Mesendoderm (in vitro differentiated cells): Measurements from ENCODE around the gene PRKCG.
"Not testable (repeated sequence)": the region's sequence is repeated elsewhere in the genome, so short reads cannot be mapped to it uniquely, and the experiment has no call there.

Experiments used
- DNase-seq: peaks from one replicate; pipeline ENCODE4 v3.0.0; 2013
- H2AK5ac ChIP-seq: 2 replicates; pipeline ENCODE4 v1.6.1; 2013; ENCODE audit warnings: low read length, inconsistent platforms
- H2BK120ac ChIP-seq: 2 replicates; pipeline ENCODE4 v1.6.1; 2013; ENCODE audit warnings: low read depth, mild to moderate bottlenecking, low read length, moderate library complexity, mixed read lengths
- H2BK15ac ChIP-seq: replicated peaks from 2 replicates; pipeline ENCODE4 v1.6.1; 2013; ENCODE audit warnings: low read depth, mild to moderate bottlenecking, moderate library complexity
- H2BK5ac ChIP-seq: 2 replicates; pipeline ENCODE4 v1.6.1; 2013; ENCODE audit warnings: low read length, inconsistent platforms
- H3K18ac ChIP-seq: 2 replicates; pipeline ENCODE4 v1.6.1; 2013; ENCODE audit warnings: mild to moderate bottlenecking, low read length, mixed read lengths
- H3K23ac ChIP-seq: one replicate; pipeline ENCODE4 v1.6.1; 2013; ENCODE audit warnings: low read length
- H3K27ac ChIP-seq: 2 replicates; pipeline ENCODE4 v1.5.1; 2013; ENCODE audit warnings: low read depth, mild to moderate bottlenecking, inconsistent platforms, low read length, moderate library complexity
- H3K27me3 ChIP-seq: 2 replicates; pipeline ENCODE4 v1.6.1; 2013; ENCODE audit warnings: low read length, control low read depth, mild to moderate bottlenecking, inconsistent platforms; ENCODE audit not compliant: insufficient read depth, poor library complexity
- H3K36me3 ChIP-seq: 2 replicates; pipeline ENCODE4 v1.6.1; 2013; ENCODE audit warnings: low read length, inconsistent platforms; ENCODE audit not compliant: control insufficient read depth, insufficient read depth
- H3K4ac ChIP-seq: one replicate; pipeline ENCODE4 v1.6.1; 2013; ENCODE audit warnings: low read depth, mild to moderate bottlenecking, low read length, moderate library complexity
- H3K4me1 ChIP-seq: 2 replicates; pipeline ENCODE4 v1.6.1; 2013; ENCODE audit warnings: low read depth, low read length, inconsistent platforms; ENCODE audit not compliant: control insufficient read depth
- H3K4me2 ChIP-seq: 2 replicates; pipeline ENCODE4 v1.6.1; 2013; ENCODE audit warnings: low read length
- H3K4me3 ChIP-seq: 2 replicates; pipeline ENCODE4 v1.5.1; 2013; ENCODE audit warnings: mild to moderate bottlenecking, low read length
- H3K56ac ChIP-seq: one replicate; pipeline ENCODE4 v1.6.1; 2013; ENCODE audit warnings: low read length
- H3K79me1 ChIP-seq: 2 replicates; pipeline ENCODE4 v1.6.1; 2013; ENCODE audit warnings: low read length, inconsistent platforms
- H3K79me2 ChIP-seq: 2 replicates; pipeline ENCODE4 v1.6.1; 2013; ENCODE audit warnings: mild to moderate bottlenecking, low read length; ENCODE audit not compliant: control insufficient read depth, insufficient read depth
- H3K9ac ChIP-seq: 2 replicates; pipeline ENCODE4 v1.6.1; 2013; ENCODE audit warnings: low read length, inconsistent platforms
- H4K5ac ChIP-seq: one replicate; pipeline ENCODE4 v1.6.1; 2013; ENCODE audit warnings: low read length
- H4K8ac ChIP-seq: one replicate; pipeline ENCODE4 v1.6.1; 2013; ENCODE audit warnings: low read depth, mild to moderate bottlenecking, control low read depth, low read length, moderate library complexity
- WGBS: extraction: QIAGEN DNeasy Blood & Tissue Kit; methylation state at CpG from one replicate; pipeline ENCODE4 v1.1.7; 2013; ENCODE audit warnings: low lambda C conversion rate, missing lambda C conversion rate; ENCODE audit not compliant: insufficient coverage; ENCODE audit errors: extremely low coverage; 5-methylcytosine and 5-hydroxymethylcytosine counted together

PRKCG gene

DNA sequence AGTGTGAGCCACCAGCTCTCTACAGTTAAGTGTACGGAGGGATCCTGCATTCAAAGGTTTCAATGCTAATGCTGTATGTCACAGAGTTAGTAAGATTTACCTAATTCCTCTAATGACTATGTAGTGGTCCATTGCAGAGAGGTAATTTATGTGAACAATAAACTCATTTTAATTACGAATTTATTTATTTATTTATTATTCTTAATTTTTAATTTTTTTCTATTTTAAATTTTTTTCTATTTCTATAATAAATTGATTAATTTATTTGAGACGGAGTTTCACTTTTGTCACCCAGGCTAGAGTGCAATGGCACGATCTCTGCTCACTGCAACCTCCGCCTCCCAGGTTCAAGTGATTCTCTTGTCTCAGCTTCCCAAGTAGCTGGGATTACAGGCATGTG, 66.6 kb downstream of the PRKCG start:
- not testable (repeated sequence) for H3K4me1 ChIP-seq, H3K36me3 ChIP-seq, H3K9ac ChIP-seq, H3K56ac ChIP-seq, H3K79me1 ChIP-seq, H3K27ac ChIP-seq, H2BK15ac ChIP-seq, H3K4me2 ChIP-seq, H2BK5ac ChIP-seq, H4K8ac ChIP-seq, H3K4ac ChIP-seq, H3K79me2 ChIP-seq, DNase-seq, H3K18ac ChIP-seq, H4K5ac ChIP-seq, H3K27me3 ChIP-seq, H2BK120ac ChIP-seq, H2AK5ac ChIP-seq, H3K23ac ChIP-seq, H3K4me3 ChIP-seq
- no CpG with 5 or more reads among the region's 5 CpGs for whole genome bisulfite sequencing

DNA sequence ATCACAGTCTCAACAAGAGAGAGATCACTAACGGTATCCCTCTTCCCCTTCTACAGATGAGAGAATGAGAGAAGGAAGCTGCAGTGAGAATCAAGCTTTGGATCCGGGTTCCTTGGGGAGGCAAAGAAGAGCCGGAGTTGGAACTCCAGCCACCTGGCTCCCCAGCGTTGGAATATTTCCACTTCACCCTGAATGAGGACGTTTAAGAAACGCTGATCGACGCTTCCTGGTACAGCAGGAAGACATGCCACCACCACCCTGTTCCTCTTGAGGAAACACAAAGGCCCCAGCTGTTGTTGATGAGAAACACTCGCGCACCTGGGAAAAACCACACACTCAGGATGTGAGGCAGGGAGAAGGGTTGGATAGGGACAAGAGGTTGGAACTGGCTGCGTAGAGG, 69.4 kb downstream of the PRKCG start:
- no peaks in the 10 kb centered on the region for H3K79me1 ChIP-seq
- H3K4me3 ChIP-seq: no peak overlapping the region
- no peak overlapping the region for H2AK5ac ChIP-seq
- no peak overlapping the region for H3K18ac ChIP-seq
- no peak overlapping the region for H3K27ac ChIP-seq
- no peak overlapping the region for H2BK5ac ChIP-seq
- no peak overlapping the region for H2BK15ac ChIP-seq
- no peaks in the 10 kb centered on the region for H3K27me3 ChIP-seq
- no peaks in the 10 kb centered on the region for H3K79me2 ChIP-seq
- no CpG with 5 or more reads among the region's 11 CpGs for WGBS
- DNase-seq: no peak
- H4K5ac ChIP-seq: no peak overlapping the region
- no peak overlapping the region for H3K23ac ChIP-seq
- H3K9ac ChIP-seq: no peak overlapping the region
- no peak overlapping the region for H3K4me2 ChIP-seq
- H3K36me3 ChIP-seq: no peaks in the 10 kb centered on the region
- no peak overlapping the region for H3K56ac ChIP-seq
- no peak overlapping the region for H4K8ac ChIP-seq
- H2BK120ac ChIP-seq: no peak overlapping the region
- no peaks in the 10 kb centered on the region for H3K4me1 ChIP-seq
- no peak overlapping the region for H3K4ac ChIP-seq

DNA sequence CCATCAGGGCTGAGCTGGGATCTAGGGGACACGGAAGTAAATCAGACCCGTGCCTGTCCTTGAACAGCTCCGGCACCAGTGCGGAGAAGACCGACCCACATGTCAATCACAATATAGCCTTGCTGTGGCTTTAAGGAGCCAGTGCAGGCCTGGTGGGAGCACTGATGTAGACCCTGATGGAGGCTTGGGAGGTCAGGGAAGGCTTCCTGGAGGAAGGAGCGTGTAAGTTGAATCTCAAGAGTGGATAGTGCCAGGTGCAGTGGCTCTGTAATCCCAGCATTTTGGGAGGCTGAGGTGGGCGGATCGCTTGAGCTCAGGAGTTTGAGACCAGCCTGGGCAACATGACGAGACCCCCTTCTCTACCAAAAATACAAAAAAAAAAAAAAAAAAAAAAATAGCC, 70.0 kb downstream of the PRKCG start:
- no peak overlapping the region for H2BK120ac ChIP-seq
- H3K4me3 ChIP-seq: no peak overlapping the region
- no peak overlapping the region for H3K4me2 ChIP-seq
- no peak overlapping the region for H3K23ac ChIP-seq
- no peaks in the 10 kb centered on the region for H3K79me2 ChIP-seq
- H3K27me3 ChIP-seq: no peaks in the 10 kb centered on the region
- H2AK5ac ChIP-seq: no peak overlapping the region
- H4K5ac ChIP-seq: no peak overlapping the region
- no peak overlapping the region for H3K9ac ChIP-seq
- no peak overlapping the region for H2BK15ac ChIP-seq
- no CpG with 5 or more reads among the region's 9 CpGs for WGBS
- no peaks in the 10 kb centered on the region for H3K4me1 ChIP-seq
- H3K36me3 ChIP-seq: no peaks in the 10 kb centered on the region
- no peak for DNase-seq
- no peak overlapping the region for H3K18ac ChIP-seq
- no peak overlapping the region for H2BK5ac ChIP-seq
- H4K8ac ChIP-seq: no peak overlapping the region
- H3K79me1 ChIP-seq: no peaks in the 10 kb centered on the region
- H3K4ac ChIP-seq: no peak overlapping the region
- no peak overlapping the region for H3K27ac ChIP-seq
- no peak overlapping the region for H3K56ac ChIP-seq

DNA sequence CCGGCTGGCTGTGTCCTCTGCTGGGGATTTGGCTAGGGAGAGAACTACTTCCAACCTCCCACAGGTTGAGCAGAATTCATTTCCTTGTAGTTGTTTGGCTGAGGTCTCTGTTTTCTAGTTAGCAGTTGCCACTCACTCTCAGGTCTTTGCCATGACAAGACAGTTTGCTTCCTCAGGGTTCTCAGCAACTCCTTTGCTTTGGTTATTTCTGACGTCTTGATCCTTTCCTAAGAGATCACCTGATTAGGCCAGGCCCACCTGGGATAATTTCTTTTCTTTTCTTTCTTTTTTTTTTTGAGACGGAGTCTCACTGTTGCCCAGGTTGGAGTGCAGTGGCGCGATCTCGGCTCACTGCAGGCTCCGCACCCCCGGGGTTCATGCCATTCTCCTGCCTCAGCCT, 71.4 kb downstream of the PRKCG start:
- Histone ChIP-seq H2BK120ac (no peak overlapping the region), H2BK5ac (no peak overlapping the region), H3K27ac (no peak overlapping the region), H3K9ac (no peak overlapping the region), H3K79me2 (no peaks in the 10 kb centered on the region), H2BK15ac (no peak overlapping the region), H3K79me1 (no peaks in the 10 kb centered on the region), H3K18ac (no peak overlapping the region), H3K27me3 (no peaks in the 10 kb centered on the region), H3K23ac (no peak overlapping the region), H4K8ac (no peak overlapping the region), H4K5ac (no peak overlapping the region), H3K4me3 (no peak overlapping the region), H3K36me3 (no peaks in the 10 kb centered on the region), H3K4ac (no peak overlapping the region), H3K4me1 (peaks cover 6% of the 10 kb centered on the region), H2AK5ac (no peak overlapping the region), H3K56ac (no peak overlapping the region), H3K4me2 (no peak overlapping the region)
- no peak for DNase-seq
- WGBS: no CpG with 5 or more reads among the region's 8 CpGs
